Smooth muscle cell (in vitro differentiated cells): ENCODE data around the gene S100PBP. TPM values are rescaled to one million over a fixed set of nuclear protein-coding genes. Genes with fewer than 3 reads are reported as not detected.

Source experiments
- DNase-seq: peaks from one replicate; lab custom pipeline; 2025; ENCODE audit not compliant: unreplicated experiment; lab: John Stamatoyannopoulos, UW
- H2AFZ ChIP-seq: fragments of 200-600 bp; sonication (generic); 2 replicates; pipeline ENCODE4 v1.6.0; 2016; ENCODE audit warnings: antibody characterized with exemption, low read depth, mild to moderate bottlenecking
- H3F3A ChIP-seq: fragments of 200-600 bp; sonication (generic); 2 replicates; pipeline ENCODE4 v1.6.0; 2017; ENCODE audit warnings: antibody characterized with exemption, low read depth
- H3K27ac ChIP-seq: fragments of 200-600 bp; sonication (generic); 2 replicates; pipeline ENCODE4 v1.5.1; 2016; ENCODE audit warnings: low read depth, mild to moderate bottlenecking
- H3K27me3 ChIP-seq: fragments of 200-600 bp; sonication (generic); 2 replicates; pipeline ENCODE4 v1.6.1; 2016; ENCODE audit warnings: low read depth, mild to moderate bottlenecking
- H3K36me3 ChIP-seq: fragments of 200-600 bp; sonication (generic); 2 replicates; pipeline ENCODE4 v1.5.1; 2016; ENCODE audit warnings: low read depth
- H3K4me1 ChIP-seq: fragments of 200-600 bp; sonication (generic); 2 replicates; pipeline ENCODE4 v1.5.1; 2016; ENCODE audit warnings: low read depth
- H3K4me2 ChIP-seq: fragments of 200-600 bp; sonication (generic); 2 replicates; pipeline ENCODE4 v1.6.0; 2016; ENCODE audit warnings: mild to moderate bottlenecking
- H3K4me3 ChIP-seq: fragments of 200-600 bp; sonication (generic); 2 replicates; pipeline ENCODE4 v1.5.1; 2016; ENCODE audit warnings: mild to moderate bottlenecking
- H3K79me2 ChIP-seq: fragments of 200-600 bp; sonication (generic); 2 replicates; pipeline ENCODE4 v1.6.0; 2016; ENCODE audit warnings: low read depth, mild to moderate bottlenecking
- H3K9ac ChIP-seq: fragments of 200-600 bp; sonication (generic); 2 replicates; pipeline ENCODE4 v1.6.0; 2016; ENCODE audit warnings: low read depth
- H3K9me3 ChIP-seq: fragments of 200-600 bp; sonication (generic); replicated peaks from 2 replicates; pipeline ENCODE4 v1.5.1; 2016; ENCODE audit warnings: low read depth
- H4K20me1 ChIP-seq: fragments of 200-600 bp; sonication (generic); 2 replicates; pipeline ENCODE4 v1.6.0; 2016; ENCODE audit warnings: low read depth
- CTCF ChIP-seq: fragments of 200-600 bp; sonication (generic); IDR thresholded peaks from 2 replicates; pipeline ENCODE4 v1.5.1; 2017; ENCODE audit warnings: borderline replicate concordance, mild to moderate bottlenecking, antibody characterized with exemption; ENCODE audit not compliant: insufficient read depth, poor library complexity, severe bottlenecking
- WGBS: methylation state at CpG from one replicate; pipeline ENCODE4 v1.1.7; 2016; ENCODE audit warnings: low lambda C conversion rate; 5-methylcytosine and 5-hydroxymethylcytosine counted together
- polyA plus RNA-seq: library from polyadenylated mRNA; unstranded; fragments of >200 nt; fragmentation: Nextera tagmentation; extraction: Ambion mirVana; gene quantifications from 2 replicates; pipeline ENCODE4 v1.2.1, GENCODE V29; 2016
- total RNA-seq: library from RNA; depleted of rRNA; stranded (reverse); fragments of >200 nt; gene quantifications from 2 replicates; pipeline ENCODE4 v1.2.3, GENCODE V29; 2014

The S100PBP gene
- total and polyA plus RNA-seq, 2 experiments from 2014 or later: 22.1 to 39.1 TPM

- DNase-seq: no peak
- Histone ChIP-seq H3K4me2 (no peak overlapping the region), H3K4me1 (no peaks in the 10 kb centered on the region), H3K9me3 (no peaks in the 10 kb centered on the region), H3F3A (no peaks in the 10 kb centered on the region), H4K20me1 (no peaks in the 10 kb centered on the region), H3K79me2 (peaks cover under 1% of the 10 kb centered on the region), H2AFZ (no peak overlapping the region), H3K27ac (no peak overlapping the region), H3K4me3 (no peak overlapping the region), H3K36me3 (peaks cover 29% of the 10 kb centered on the region), H3K9ac (no peak overlapping the region), H3K27me3 (no peaks in the 10 kb centered on the region)
- peak; percentile 8 for TF ChIP-seq CTCF
- 96% methylated on average over 7 of the region's 7 CpGs for WGBS
These were observed 10.9 kb downstream of the S100PBP start for GRCh38 chr1:32828341-32828740.

DNA sequence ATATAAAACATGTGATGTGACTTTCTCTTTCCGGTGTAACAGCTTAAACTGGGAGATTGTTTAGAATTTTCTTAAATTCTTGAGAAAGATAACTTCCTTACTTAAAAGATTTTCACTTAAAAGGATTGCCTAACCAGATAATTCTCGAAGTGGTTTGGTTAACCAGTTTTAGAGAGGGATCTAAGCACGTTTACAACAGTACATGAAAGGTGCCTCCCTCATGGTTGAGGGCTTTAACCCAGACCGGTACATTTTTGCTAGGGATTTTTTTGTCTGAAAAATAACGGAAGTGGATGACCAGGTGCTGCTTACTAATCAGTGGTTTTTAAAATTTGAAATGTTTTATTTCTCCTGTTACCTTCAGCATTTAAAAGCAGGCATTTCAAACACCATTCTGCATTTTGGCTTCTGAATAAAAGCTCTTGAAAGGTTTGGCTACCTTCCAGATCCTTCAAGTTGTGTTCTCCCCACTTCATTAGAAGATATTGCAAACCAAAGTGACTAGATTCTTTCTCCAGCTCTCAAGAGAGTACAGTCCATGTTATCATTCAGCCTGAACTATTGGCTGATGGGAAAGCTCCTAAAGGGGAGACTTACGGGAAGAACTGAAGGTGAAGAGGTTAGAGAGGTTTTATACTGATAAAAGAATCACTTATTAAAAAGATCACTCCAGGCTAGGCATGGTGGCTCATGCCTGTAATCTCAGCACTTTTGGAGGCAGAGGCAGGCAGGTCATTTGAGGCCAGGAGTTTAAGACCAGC, 12.8 kb downstream of the S100PBP start:
- H3K9ac ChIP-seq: no peak overlapping the region
- no peaks in the 10 kb centered on the region for H3F3A ChIP-seq
- H2AFZ ChIP-seq: no peak overlapping the region
- no peak overlapping the region for H3K4me3 ChIP-seq
- DNase-seq: no peak
- H3K9me3 ChIP-seq: no peaks in the 10 kb centered on the region
- H4K20me1 ChIP-seq: no peaks in the 10 kb centered on the region
- no peaks in the 10 kb centered on the region for H3K27me3 ChIP-seq
- 94% methylated on average over 6 of the region's 6 CpGs for WGBS
- no peaks in the 10 kb centered on the region for H3K79me2 ChIP-seq
- no peak overlapping the region for H3K4me2 ChIP-seq
- H3K4me1 ChIP-seq: no peaks in the 10 kb centered on the region
- H3K27ac ChIP-seq: no peak overlapping the region
- H3K36me3 ChIP-seq: peaks cover 31% of the 10 kb centered on the region
- TF ChIP-seq CTCF: no peak

- no peaks in the 10 kb centered on the region for H4K20me1 ChIP-seq
- H3F3A ChIP-seq: no peaks in the 10 kb centered on the region
- H3K27ac ChIP-seq: no peak overlapping the region
- H3K9me3 ChIP-seq: no peaks in the 10 kb centered on the region
- no peak overlapping the region for H3K9ac ChIP-seq
- H3K4me3 ChIP-seq: no peak overlapping the region
- no peaks in the 10 kb centered on the region for H3K79me2 ChIP-seq
- no peaks in the 10 kb centered on the region for H3K27me3 ChIP-seq
- 93% methylated on average over 1 of the region's 1 CpG for WGBS
- H2AFZ ChIP-seq: no peak overlapping the region
- peaks cover 31% of the 10 kb centered on the region for H3K36me3 ChIP-seq
- no peak for TF ChIP-seq CTCF
- H3K4me1 ChIP-seq: no peaks in the 10 kb centered on the region
- H3K4me2 ChIP-seq: no peak overlapping the region
- DNase-seq: no peak
These were observed 14.4 kb downstream of the S100PBP start for GRCh38 chr1:32831878-32832277.
